Measurements from ENCODE around the gene GALNT7. TPM values are rescaled to one million over a fixed set of nuclear protein-coding genes. Genes with fewer than 3 reads are reported as not detected.

The GALNT7 gene
- total RNA-seq, 1 donor from 2014 or later, result 16.9 TPM

DNA sequence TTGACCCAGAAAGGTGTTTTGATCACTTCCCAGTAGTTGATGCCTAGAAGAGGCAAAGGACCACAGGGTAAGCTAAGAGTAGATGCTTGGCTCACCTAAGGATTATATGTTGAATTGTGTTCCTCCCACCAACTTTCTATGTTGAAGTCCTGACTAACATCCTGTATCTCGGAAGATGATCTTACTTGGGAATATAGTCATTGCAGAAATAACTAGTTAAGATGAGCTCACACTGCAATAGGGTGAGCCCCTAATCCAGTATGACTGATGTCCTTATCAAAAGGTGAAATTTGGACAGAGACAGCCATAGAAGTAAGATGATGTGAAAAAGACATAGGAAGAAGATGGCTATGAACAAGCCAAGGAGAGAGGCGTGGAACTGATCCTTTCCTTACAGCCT is 168.9 kb downstream of the GALNT7 start:
- H3K27me3 Mint-ChIP-seq, result no peaks in the 10 kb centered on the region
- ATAC-seq (ENCODE audit: low read depth), result no peak
- no peak overlapping the region for H3K4me3 Mint-ChIP-seq
- no peak for DNase-seq
- intact Hi-C loops (cut with micrococcal nuclease), result no loop called here
- ChIA-PET CTCF (no interaction called here), POLR2A (no interaction called here)
- TF ChIP-seq, protein P1, sequence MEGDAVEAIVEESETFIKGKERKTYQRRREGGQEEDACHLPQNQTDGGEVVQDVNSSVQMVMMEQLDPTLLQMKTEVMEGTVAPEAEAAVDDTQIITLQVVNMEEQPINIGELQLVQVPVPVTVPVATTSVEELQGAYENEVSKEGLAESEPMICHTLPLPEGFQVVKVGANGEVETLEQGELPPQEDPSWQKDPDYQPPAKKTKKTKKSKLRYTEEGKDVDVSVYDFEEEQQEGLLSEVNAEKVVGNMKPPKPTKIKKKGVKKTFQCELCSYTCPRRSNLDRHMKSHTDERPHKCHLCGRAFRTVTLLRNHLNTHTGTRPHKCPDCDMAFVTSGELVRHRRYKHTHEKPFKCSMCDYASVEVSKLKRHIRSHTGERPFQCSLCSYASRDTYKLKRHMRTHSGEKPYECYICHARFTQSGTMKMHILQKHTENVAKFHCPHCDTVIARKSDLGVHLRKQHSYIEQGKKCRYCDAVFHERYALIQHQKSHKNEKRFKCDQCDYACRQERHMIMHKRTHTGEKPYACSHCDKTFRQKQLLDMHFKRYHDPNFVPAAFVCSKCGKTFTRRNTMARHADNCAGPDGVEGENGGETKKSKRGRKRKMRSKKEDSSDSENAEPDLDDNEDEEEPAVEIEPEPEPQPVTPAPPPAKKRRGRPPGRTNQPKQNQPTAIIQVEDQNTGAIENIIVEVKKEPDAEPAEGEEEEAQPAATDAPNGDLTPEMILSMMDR (IDR thresholded peaks at IDR 0.05), result no peak
- H3K9me3 Mint-ChIP-seq, result no peaks in the 10 kb centered on the region
- H3K27ac Mint-ChIP-seq, result no peak overlapping the region
- peaks cover 20% of the 10 kb centered on the region for H3K36me3 Mint-ChIP-seq (ENCODE audit: low read depth)
- peaks cover 18% of the 10 kb centered on the region for H3K4me1 Mint-ChIP-seq

DNA sequence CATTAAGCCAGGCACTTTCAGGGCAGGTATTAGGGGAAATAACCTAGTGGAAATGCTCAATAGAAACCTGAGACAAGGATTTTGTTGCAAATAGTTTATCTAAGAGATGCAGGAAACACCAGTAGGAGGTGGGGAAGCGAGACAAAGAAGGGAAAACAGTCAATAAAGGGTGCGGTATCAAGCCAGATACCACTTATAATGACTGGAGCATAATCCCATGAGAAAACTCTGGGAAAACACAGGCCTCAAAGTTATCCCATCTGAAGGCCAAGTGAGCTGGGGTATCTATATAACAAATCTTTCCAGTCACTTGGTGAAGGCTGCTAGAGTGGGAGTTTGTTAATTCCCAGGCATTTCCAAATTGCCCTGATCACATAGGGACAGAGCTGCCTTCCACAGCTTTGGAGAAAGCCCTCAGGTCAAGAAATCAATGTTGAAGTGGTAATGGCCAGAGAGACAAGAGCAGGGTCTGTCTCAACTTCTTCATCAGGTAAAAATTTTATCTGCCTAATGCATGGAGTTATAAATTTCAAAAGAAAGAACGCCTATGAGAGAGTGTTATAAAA is 175.3 kb downstream of the GALNT7 start:
- no peaks in the 10 kb centered on the region for H3K9me3 Mint-ChIP-seq
- DNase-seq, result no peak
- no peak overlapping the region for H3K27ac Mint-ChIP-seq

DNA sequence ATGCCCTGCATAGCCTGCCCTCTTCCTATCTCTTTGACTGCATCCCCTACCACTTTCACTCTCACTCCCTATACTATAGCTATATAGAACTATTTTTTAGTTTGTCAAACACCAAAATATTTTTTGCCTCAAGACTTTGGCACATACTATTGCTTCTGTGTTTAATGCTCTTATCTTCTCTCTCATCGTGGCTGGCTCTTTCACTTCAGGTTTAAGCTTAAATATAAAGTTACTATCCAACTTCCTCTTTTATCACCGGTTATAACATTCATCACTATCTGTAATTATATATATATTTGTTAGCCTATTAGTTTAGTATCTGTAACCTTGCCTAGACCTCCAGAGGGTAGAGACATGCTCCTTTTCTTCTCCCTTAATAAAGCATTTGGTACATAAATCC is 177.0 kb downstream of the GALNT7 start:
- DNase-seq (no peak), ATAC-seq (ENCODE audit: low read depth) (no peak)
- intact Hi-C loops (cut with micrococcal nuclease), result no loop called here
- Mint-ChIP-seq H3K9me3 (no peaks in the 10 kb centered on the region), H3K36me3 (ENCODE audit: low read depth) (no peaks in the 10 kb centered on the region), H3K27ac (no peak overlapping the region), H3K4me1 (peaks cover 6% of the 10 kb centered on the region), H3K27me3 (no peaks in the 10 kb centered on the region), H3K4me3 (no peak overlapping the region)
- ChIA-PET POLR2A (interaction anchor here (0.8 to 2.0 kb wide), 2 partner anchors 11 to 24 kb away, joined by 4 to 19 read pairs; partner anchors contain the start of gene HMGB2), CTCF (interaction anchor here (1.0 to 1.2 kb wide), 3 partner anchors 15 to 332 kb away, joined by 3 to 4 read pairs (median 3); no protein-coding TSS in a partner anchor)
- TF ChIP-seq, protein P1 (IDR thresholded peaks at IDR 0.05), result no peak

More for the DNA sequence above, 175.3 kb downstream of the GALNT7 start:
- intact Hi-C loops (cut with micrococcal nuclease), result no loop called here
- Mint-ChIP-seq H3K4me3 (no peak overlapping the region), H3K36me3 (ENCODE audit: low read depth) (no peaks in the 10 kb centered on the region), H3K27me3 (no peaks in the 10 kb centered on the region), H3K4me1 (peaks cover 6% of the 10 kb centered on the region)
- no peak for ATAC-seq (ENCODE audit: low read depth)
- CTCF ChIA-PET, result no interaction called here
- POLR2A ChIA-PET, result interaction anchor here (2.0 kb wide), 1 partner anchor 9 kb away, joined by 19 read pairs; the partner anchor contains the start of gene HMGB2
- TF ChIP-seq, protein P1 (IDR thresholded peaks at IDR 0.05), result no peak

DNA sequence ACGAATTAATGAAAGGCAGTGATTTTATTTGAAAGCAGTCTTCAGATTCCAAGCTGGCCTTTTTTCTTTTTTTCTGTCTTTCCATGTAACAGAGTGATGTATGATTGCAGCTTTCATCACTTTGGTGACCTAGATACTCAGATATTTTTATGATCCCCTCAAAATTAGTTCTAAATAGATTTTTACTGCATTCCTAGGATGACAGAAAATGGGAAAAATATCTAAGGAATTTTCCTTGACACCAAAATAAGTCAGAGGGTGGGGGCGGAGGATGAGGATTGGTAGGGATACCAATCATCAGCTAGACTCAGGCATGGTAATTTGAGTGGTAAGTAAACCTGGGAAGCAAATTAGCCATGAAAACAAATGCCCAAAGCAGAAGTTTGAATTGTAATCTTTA is 177.5 kb downstream of the GALNT7 start:
- Mint-ChIP-seq H3K27me3 (no peaks in the 10 kb centered on the region), H3K4me1 (peaks cover 6% of the 10 kb centered on the region), H3K27ac (no peak overlapping the region), H3K36me3 (ENCODE audit: low read depth) (no peaks in the 10 kb centered on the region), H3K4me3 (no peak overlapping the region), H3K9me3 (no peaks in the 10 kb centered on the region)
- DNase-seq (no peak), ATAC-seq (ENCODE audit: low read depth) (no peak)
- TF ChIP-seq, protein P1 (IDR thresholded peaks at IDR 0.05), result no peak
- CTCF ChIA-PET, result interaction anchor here (1.0 to 1.2 kb wide), 3 partner anchors 16 to 333 kb away, joined by 3 to 4 read pairs (median 3); no protein-coding TSS in a partner anchor
- POLR2A ChIA-PET, result interaction anchor here (0.8 to 2.0 kb wide), 3 partner anchors 11 to 23 kb away, joined by 4 to 19 read pairs (median 5); partner anchors contain the start of gene HMGB2
- intact Hi-C loops (cut with micrococcal nuclease), result no loop called here

DNA sequence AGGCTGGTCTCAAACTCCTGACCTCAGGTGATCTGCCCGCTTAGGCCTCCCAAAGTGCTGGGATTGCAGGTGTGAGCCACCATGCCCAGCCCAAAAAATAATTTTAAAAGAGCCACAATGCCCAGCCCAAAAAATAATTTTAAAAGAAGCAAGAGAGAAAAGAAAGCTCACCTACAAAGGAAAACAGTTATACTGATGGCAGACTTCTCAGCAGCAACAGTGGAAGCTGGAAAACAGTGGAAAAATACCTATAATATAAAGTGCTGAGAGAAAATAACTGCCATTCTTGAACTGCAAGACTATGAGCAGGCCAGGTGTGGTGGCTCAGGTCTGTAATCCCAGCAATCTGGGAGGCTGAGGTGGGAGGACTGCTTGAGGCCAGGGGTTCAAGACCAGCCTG is 178.9 kb downstream of the GALNT7 start:
- CTCF ChIA-PET, result interaction anchor here (1.7 kb wide), 1 partner anchor 28 kb away, joined by 4 read pairs; no protein-coding TSS in a partner anchor

More for the DNA sequence above, 178.9 kb downstream of the GALNT7 start:
- Mint-ChIP-seq H3K27me3 (no peaks in the 10 kb centered on the region), H3K4me3 (no peak overlapping the region), H3K4me1 (peaks cover 6% of the 10 kb centered on the region), H3K9me3 (no peaks in the 10 kb centered on the region), H3K27ac (no peak overlapping the region), H3K36me3 (ENCODE audit: low read depth) (no peaks in the 10 kb centered on the region)
- intact Hi-C loops (cut with micrococcal nuclease), result no loop called here
- no peak for DNase-seq
- no peak for ATAC-seq (ENCODE audit: low read depth)
- TF ChIP-seq, protein P1 (IDR thresholded peaks at IDR 0.05), result no peak
- POLR2A ChIA-PET, result interaction anchor here (1.5 kb wide), 1 partner anchor 22 kb away, joined by 5 read pairs; no protein-coding TSS in a partner anchor
